ENCODE results near the gene FLAD1.

The FLAD1 gene

GRCh38 chr1:154982897-154983648 lies at the start of gene FLAD1:
Gene FLAD1 (plus strand): TSS chr1:154983344. CDS start chr1:154983695, 351 bp downstream.
- peak; percentile 100 for DNase-seq (ENCODE audit: low read depth)

- no peak for DNase-seq (ENCODE audit: low read depth)
Observed at GRCh38 chr1:154934358-154934948, 48.7 kb upstream of the FLAD1 start.

GRCh38 chr1:154935749-154936554 lies 47.2 kb upstream of the FLAD1 start:
- no peak for DNase-seq (ENCODE audit: low read depth)

- DNase-seq (ENCODE audit: low read depth): peak; percentile 97
Observed at GRCh38 chr1:154936555-154937084, 46.5 kb upstream of the FLAD1 start, which contains the start of gene PMVK. Gene PMVK (minus strand): TSS chr1:154936719. CDS start chr1:154936685, 34 bp downstream.

- DNase-seq (ENCODE audit: low read depth): peak; percentile 95
Observed at GRCh38 chr1:154937085-154937987, 45.8 kb upstream of the FLAD1 start.

GRCh38 chr1:154937988-154938386 lies 45.2 kb upstream of the FLAD1 start:
- DNase-seq (ENCODE audit: low read depth): no peak

GRCh38 chr1:154938604-154939399 lies 44.3 kb upstream of the FLAD1 start:
- no peak for DNase-seq (ENCODE audit: low read depth)

GRCh38 chr1:154940213-154940560 lies 43.0 kb upstream of the FLAD1 start:
- no peak for DNase-seq (ENCODE audit: low read depth)

- no peak for DNase-seq (ENCODE audit: low read depth)
Observed at GRCh38 chr1:154940651-154941194, 42.4 kb upstream of the FLAD1 start.

- DNase-seq (ENCODE audit: low read depth): no peak
Observed at GRCh38 chr1:154941333-154942013, 41.7 kb upstream of the FLAD1 start.

GRCh38 chr1:154943649-154944400 lies 39.3 kb upstream of the FLAD1 start:
- peak; percentile 45 for DNase-seq (ENCODE audit: low read depth)

- DNase-seq (ENCODE audit: low read depth): no peak
Observed at GRCh38 chr1:154944401-154945159, 38.6 kb upstream of the FLAD1 start.

- no peak for DNase-seq (ENCODE audit: low read depth)
Observed at GRCh38 chr1:154945160-154945961, 37.8 kb upstream of the FLAD1 start.

- no peak for DNase-seq (ENCODE audit: low read depth)
Observed at GRCh38 chr1:154945962-154946850, 36.9 kb upstream of the FLAD1 start.

GRCh38 chr1:154948079-154948478 lies 35.1 kb upstream of the FLAD1 start:
- no peak for DNase-seq (ENCODE audit: low read depth)

GRCh38 chr1:154951901-154952657 lies 31.1 kb upstream of the FLAD1 start:
- DNase-seq (ENCODE audit: low read depth): no peak

All from ELR (cell line).